ENCODE results near the gene MSH5. TPM values are rescaled to one million over a fixed set of nuclear protein-coding genes. Genes with fewer than 3 reads are reported as not detected.

MSH5 gene
- total and polyA plus RNA-seq, 9 of the 15 experiments (the other 6 are each of a cell fraction or from before 2014, with no cell fraction given) = 12.5 to 104 (median 46.6) TPM

GRCh38 chr6:31791324-31792089, 51.7 kb downstream of the MSH5 start (continued):
- TF ChIP-seq, protein P1, sequence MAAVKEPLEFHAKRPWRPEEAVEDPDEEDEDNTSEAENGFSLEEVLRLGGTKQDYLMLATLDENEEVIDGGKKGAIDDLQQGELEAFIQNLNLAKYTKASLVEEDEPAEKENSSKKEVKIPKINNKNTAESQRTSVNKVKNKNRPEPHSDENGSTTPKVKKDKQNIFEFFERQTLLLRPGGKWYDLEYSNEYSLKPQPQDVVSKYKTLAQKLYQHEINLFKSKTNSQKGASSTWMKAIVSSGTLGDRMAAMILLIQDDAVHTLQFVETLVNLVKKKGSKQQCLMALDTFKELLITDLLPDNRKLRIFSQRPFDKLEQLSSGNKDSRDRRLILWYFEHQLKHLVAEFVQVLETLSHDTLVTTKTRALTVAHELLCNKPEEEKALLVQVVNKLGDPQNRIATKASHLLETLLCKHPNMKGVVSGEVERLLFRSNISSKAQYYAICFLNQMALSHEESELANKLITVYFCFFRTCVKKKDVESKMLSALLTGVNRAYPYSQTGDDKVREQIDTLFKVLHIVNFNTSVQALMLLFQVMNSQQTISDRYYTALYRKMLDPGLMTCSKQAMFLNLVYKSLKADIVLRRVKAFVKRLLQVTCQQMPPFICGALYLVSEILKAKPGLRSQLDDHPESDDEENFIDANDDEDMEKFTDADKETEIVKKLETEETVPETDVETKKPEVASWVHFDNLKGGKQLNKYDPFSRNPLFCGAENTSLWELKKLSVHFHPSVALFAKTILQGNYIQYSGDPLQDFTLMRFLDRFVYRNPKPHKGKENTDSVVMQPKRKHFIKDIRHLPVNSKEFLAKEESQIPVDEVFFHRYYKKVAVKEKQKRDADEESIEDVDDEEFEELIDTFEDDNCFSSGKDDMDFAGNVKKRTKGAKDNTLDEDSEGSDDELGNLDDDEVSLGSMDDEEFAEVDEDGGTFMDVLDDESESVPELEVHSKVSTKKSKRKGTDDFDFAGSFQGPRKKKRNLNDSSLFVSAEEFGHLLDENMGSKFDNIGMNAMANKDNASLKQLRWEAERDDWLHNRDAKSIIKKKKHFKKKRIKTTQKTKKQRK (IDR thresholded peaks at IDR 0.05; ENCODE audit: borderline replicate concordance, low read depth, low read length) = peak; percentile 37; the same call in 1 of the 2 replicates
- TF ChIP-seq, protein P2, sequence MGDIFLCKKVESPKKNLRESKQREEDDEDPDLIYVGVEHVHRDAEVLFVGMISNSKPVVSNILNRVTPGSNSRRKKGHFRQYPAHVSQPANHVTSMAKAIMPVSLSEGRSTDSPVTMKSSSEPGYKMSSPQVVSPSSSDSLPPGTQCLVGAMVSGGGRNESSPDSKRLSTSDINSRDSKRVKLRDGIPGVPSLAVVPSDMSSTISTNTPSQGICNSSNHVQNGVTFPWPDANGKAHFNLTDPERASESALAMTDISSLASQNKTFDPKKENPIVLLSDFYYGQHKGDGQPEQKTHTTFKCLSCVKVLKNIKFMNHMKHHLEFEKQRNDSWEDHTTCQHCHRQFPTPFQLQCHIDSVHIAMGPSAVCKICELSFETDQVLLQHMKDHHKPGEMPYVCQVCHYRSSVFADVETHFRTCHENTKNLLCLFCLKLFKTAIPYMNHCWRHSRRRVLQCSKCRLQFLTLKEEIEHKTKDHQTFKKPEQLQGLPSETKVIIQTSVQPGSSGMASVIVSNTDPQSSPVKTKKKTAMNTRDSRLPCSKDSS (IDR thresholded peaks at IDR 0.05; ENCODE audit: low read depth, partially characterized antibody) = no peak
- TF ChIP-seq HLTF (IDR thresholded peaks at IDR 0.05) (0 out of 2 replicates have a peak, but pooled peaks have one; percentile 50), DACH1 (IDR thresholded peaks at IDR 0.05; ENCODE audit: partially characterized antibody) (no peak), NR2F6 (CRISPR knock-in tag; IDR thresholded peaks at IDR 0.05) (no peak), RBM39 (optimal IDR thresholded peaks at IDR 0.05; ENCODE audit: low read depth, low read length) (no peak), E2F3 (CRISPR knock-in tag; IDR thresholded peaks at IDR 0.05) (no peak), MCM3 (IDR thresholded peaks at IDR 0.05) (no peak), CXXC5 (CRISPR knock-in tag; IDR thresholded peaks at IDR 0.05) (0 out of 2 replicates have a peak, but pooled peaks have one; percentile 0), JUN (IDR thresholded peaks at IDR 0.05; ENCODE audit: borderline replicate concordance, low read depth, low read length) (no peak), JUN (CRISPR knock-in tag; IDR thresholded peaks at IDR 0.05; ENCODE audit: borderline replicate concordance) (no peak), SRSF1 (IDR thresholded peaks at IDR 0.05; ENCODE audit: low read depth, low read length) (no peak), SMARCA5 (IDR thresholded peaks at IDR 0.05) (peak; percentile 69; the same call in 1 of the 2 replicates), ZNF197 (CRISPR knock-in tag; IDR thresholded peaks at IDR 0.05; ENCODE audit: low read depth) (no peak)
- TF ChIP-seq, protein P3, sequence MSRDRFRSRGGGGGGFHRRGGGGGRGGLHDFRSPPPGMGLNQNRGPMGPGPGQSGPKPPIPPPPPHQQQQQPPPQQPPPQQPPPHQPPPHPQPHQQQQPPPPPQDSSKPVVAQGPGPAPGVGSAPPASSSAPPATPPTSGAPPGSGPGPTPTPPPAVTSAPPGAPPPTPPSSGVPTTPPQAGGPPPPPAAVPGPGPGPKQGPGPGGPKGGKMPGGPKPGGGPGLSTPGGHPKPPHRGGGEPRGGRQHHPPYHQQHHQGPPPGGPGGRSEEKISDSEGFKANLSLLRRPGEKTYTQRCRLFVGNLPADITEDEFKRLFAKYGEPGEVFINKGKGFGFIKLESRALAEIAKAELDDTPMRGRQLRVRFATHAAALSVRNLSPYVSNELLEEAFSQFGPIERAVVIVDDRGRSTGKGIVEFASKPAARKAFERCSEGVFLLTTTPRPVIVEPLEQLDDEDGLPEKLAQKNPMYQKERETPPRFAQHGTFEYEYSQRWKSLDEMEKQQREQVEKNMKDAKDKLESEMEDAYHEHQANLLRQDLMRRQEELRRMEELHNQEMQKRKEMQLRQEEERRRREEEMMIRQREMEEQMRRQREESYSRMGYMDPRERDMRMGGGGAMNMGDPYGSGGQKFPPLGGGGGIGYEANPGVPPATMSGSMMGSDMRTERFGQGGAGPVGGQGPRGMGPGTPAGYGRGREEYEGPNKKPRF (IDR thresholded peaks at IDR 0.05; ENCODE audit: low read depth, low read length) = no peak
- TF ChIP-seq, protein P4, sequence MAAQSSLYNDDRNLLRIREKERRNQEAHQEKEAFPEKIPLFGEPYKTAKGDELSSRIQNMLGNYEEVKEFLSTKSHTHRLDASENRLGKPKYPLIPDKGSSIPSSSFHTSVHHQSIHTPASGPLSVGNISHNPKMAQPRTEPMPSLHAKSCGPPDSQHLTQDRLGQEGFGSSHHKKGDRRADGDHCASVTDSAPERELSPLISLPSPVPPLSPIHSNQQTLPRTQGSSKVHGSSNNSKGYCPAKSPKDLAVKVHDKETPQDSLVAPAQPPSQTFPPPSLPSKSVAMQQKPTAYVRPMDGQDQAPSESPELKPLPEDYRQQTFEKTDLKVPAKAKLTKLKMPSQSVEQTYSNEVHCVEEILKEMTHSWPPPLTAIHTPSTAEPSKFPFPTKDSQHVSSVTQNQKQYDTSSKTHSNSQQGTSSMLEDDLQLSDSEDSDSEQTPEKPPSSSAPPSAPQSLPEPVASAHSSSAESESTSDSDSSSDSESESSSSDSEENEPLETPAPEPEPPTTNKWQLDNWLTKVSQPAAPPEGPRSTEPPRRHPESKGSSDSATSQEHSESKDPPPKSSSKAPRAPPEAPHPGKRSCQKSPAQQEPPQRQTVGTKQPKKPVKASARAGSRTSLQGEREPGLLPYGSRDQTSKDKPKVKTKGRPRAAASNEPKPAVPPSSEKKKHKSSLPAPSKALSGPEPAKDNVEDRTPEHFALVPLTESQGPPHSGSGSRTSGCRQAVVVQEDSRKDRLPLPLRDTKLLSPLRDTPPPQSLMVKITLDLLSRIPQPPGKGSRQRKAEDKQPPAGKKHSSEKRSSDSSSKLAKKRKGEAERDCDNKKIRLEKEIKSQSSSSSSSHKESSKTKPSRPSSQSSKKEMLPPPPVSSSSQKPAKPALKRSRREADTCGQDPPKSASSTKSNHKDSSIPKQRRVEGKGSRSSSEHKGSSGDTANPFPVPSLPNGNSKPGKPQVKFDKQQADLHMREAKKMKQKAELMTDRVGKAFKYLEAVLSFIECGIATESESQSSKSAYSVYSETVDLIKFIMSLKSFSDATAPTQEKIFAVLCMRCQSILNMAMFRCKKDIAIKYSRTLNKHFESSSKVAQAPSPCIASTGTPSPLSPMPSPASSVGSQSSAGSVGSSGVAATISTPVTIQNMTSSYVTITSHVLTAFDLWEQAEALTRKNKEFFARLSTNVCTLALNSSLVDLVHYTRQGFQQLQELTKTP (IDR thresholded peaks at IDR 0.05; ENCODE audit: low read depth in 1 of 2, partially characterized antibody in 2 of 2) = peak in 1 of 2 experiments; percentile 34
